ENCODE data around the gene HTATIP2.
A peak's percentile ranks its signal among the peaks of the same experiment; 100 is the strongest.
"Not testable (repeated sequence)": the region's sequence is repeated elsewhere in the genome, so short reads cannot be mapped to it uniquely, and the experiment has no call there.

HTATIP2 gene

GRCh38 chr11:20372081-20372626 is 8.6 kb downstream of the HTATIP2 start:
- no peak for DNase-seq (ENCODE audit: low read depth)

- no peak for DNase-seq (ENCODE audit: low read depth)
These were observed 9.6 kb downstream of the HTATIP2 start for GRCh38 chr11:20373147-20373546.

- peak; percentile 26 for DNase-seq (ENCODE audit: low read depth)
These were observed 10.2 kb downstream of the HTATIP2 start for GRCh38 chr11:20373568-20374209.

- peak; percentile 38 for DNase-seq (ENCODE audit: low read depth)
These were observed 11.3 kb downstream of the HTATIP2 start for GRCh38 chr11:20374741-20375300.

- DNase-seq (ENCODE audit: low read depth): no peak
These were observed 12.7 kb downstream of the HTATIP2 start for GRCh38 chr11:20376162-20376730.

- not testable (repeated sequence) for DNase-seq (ENCODE audit: low read depth)
These were observed 22.5 kb downstream of the HTATIP2 start for GRCh38 chr11:20385996-20386395.

GRCh38 chr11:20387261-20388095 is 24.0 kb downstream of the HTATIP2 start, which contains the start of gene PRMT3:
PRMT3 (plus strand) TSS chr11:20387716; CDS start chr11:20387747, 31 bp downstream.
- DNase-seq (ENCODE audit: low read depth): peak; percentile 94

- DNase-seq (ENCODE audit: low read depth): peak; percentile 12
These were observed 24.9 kb downstream of the HTATIP2 start for GRCh38 chr11:20388096-20389055.

- peak; percentile 66 for DNase-seq (ENCODE audit: low read depth)
These were observed 33.8 kb downstream of the HTATIP2 start for GRCh38 chr11:20397281-20397680.

GRCh38 chr11:20399498-20399897 is 36.0 kb downstream of the HTATIP2 start:
- no peak for DNase-seq (ENCODE audit: low read depth)

- no peak for DNase-seq (ENCODE audit: low read depth)
These were observed 39.5 kb downstream of the HTATIP2 start for GRCh38 chr11:20403059-20403458.

- DNase-seq (ENCODE audit: low read depth): no peak
These were observed 43.0 kb downstream of the HTATIP2 start for GRCh38 chr11:20406484-20406883.

- peak; percentile 18 for DNase-seq (ENCODE audit: low read depth)
These were observed 43.8 kb downstream of the HTATIP2 start for GRCh38 chr11:20407344-20407743.

- no peak for DNase-seq (ENCODE audit: low read depth)
These were observed 51.9 kb downstream of the HTATIP2 start for GRCh38 chr11:20415432-20415831.

- DNase-seq (ENCODE audit: low read depth): no peak
These were observed 54.3 kb downstream of the HTATIP2 start for GRCh38 chr11:20417771-20418170.

- no peak for DNase-seq (ENCODE audit: low read depth)
These were observed 58.4 kb downstream of the HTATIP2 start for GRCh38 chr11:20421946-20422345.

GRCh38 chr11:20429216-20429615 is 65.7 kb downstream of the HTATIP2 start:
- no peak for DNase-seq (ENCODE audit: low read depth)

Measured in EH (cell line).